Stimulated activated CD4-positive, alpha-beta T cell treated with anti-CD3 and anti-CD28 coated beads, Interleukin-4, amount 100 ng/mL, for 4 hours (primary cell): ENCODE data around the gene GAS7.
"Not testable (repeated sequence)": the region's sequence is repeated elsewhere in the genome, so short reads cannot be mapped to it uniquely, and the experiment has no call there.

Source experiments
- DNase-seq, 2 experiments: peaks; one replicate each; pipeline ENCODE4 v3.0.0-alpha.2; 2020

GAS7 gene

GRCh38 chr17:10105513-10106001 lies 92.8 kb downstream of the GAS7 start:
- no peak for DNase-seq

GRCh38 chr17:10103712-10104111 lies 94.7 kb downstream of the GAS7 start:
- DNase-seq, result no peak

- DNase-seq, result no peak
These were observed 95.6 kb downstream of the GAS7 start for GRCh38 chr17:10102817-10103216.

GRCh38 chr17:10099051-10099571 lies 99.3 kb downstream of the GAS7 start:
- no peak for DNase-seq

GRCh38 chr17:10096596-10096995 lies 101.8 kb downstream of the GAS7 start:
- no peak for DNase-seq

- DNase-seq, result not testable (repeated sequence)
These were observed 103.1 kb downstream of the GAS7 start for GRCh38 chr17:10095295-10095694.

GRCh38 chr17:10094797-10095196 lies 103.6 kb downstream of the GAS7 start:
- no peak for DNase-seq

- DNase-seq, result no peak
These were observed 105.8 kb downstream of the GAS7 start for GRCh38 chr17:10092595-10092994.

GRCh38 chr17:10091046-10091445 lies 107.4 kb downstream of the GAS7 start:
- DNase-seq, result no peak

- DNase-seq, result no peak
These were observed 109.1 kb downstream of the GAS7 start for GRCh38 chr17:10089196-10089804.

GRCh38 chr17:10088444-10088843 lies 110.0 kb downstream of the GAS7 start:
- DNase-seq, result no peak

- no peak for DNase-seq
These were observed 111.1 kb downstream of the GAS7 start for GRCh38 chr17:10087355-10087754.

GRCh38 chr17:10083864-10084263 lies 114.5 kb downstream of the GAS7 start:
- no peak for DNase-seq

- DNase-seq, result no peak
These were observed 115.6 kb downstream of the GAS7 start for GRCh38 chr17:10082795-10083194.

- no peak for DNase-seq
These were observed 116.7 kb downstream of the GAS7 start for GRCh38 chr17:10081571-10082169.

- no peak for DNase-seq
These were observed 120.7 kb downstream of the GAS7 start for GRCh38 chr17:10077561-10078299.

- no peak for DNase-seq
These were observed 122.5 kb downstream of the GAS7 start for GRCh38 chr17:10075919-10076318.

GRCh38 chr17:10073941-10074340 lies 124.5 kb downstream of the GAS7 start:
- no peak for DNase-seq

GRCh38 chr17:10072556-10073425 lies 125.6 kb downstream of the GAS7 start:
- DNase-seq, result no peak

GRCh38 chr17:10072086-10072485 lies 126.3 kb downstream of the GAS7 start:
- DNase-seq, result no peak

GRCh38 chr17:10071141-10071540 lies 127.3 kb downstream of the GAS7 start:
- no peak for DNase-seq

GRCh38 chr17:10070690-10071089 lies 127.7 kb downstream of the GAS7 start:
- no peak for DNase-seq

- DNase-seq, result no peak
These were observed 129.1 kb downstream of the GAS7 start for GRCh38 chr17:10069301-10069700.
